Ishikawa (cell line): ENCODE data around the gene INPP4B.

Experiments used
- CEBPB ChIP-seq: IDR thresholded peaks from 2 replicates; pipeline ENCODE4 v1.6.1; 2012
- EP300 ChIP-seq: IDR thresholded peaks from 2 replicates; pipeline ENCODE4 v1.6.1; 2012; ENCODE audit warnings: borderline replicate concordance
- TAF1 ChIP-seq: IDR thresholded peaks from 2 replicates; pipeline ENCODE4 v1.6.1; 2012; ENCODE audit warnings: low read depth, mild to moderate bottlenecking
- TCF12 ChIP-seq: IDR thresholded peaks from 2 replicates; pipeline ENCODE4 v1.6.1; 2012; ENCODE audit warnings: low read depth
- TEAD4 ChIP-seq: IDR thresholded peaks from 2 replicates; pipeline ENCODE4 v1.6.1; 2012
- YY1 ChIP-seq: IDR thresholded peaks from 2 replicates; pipeline ENCODE4 v1.6.1; 2012; ENCODE audit warnings: low read depth
- ZBTB7A ChIP-seq: IDR thresholded peaks from 2 replicates; pipeline ENCODE4 v1.6.1; 2012; ENCODE audit warnings: low read depth
- TF ChIP-seq, protein P1 (sequence below): IDR thresholded peaks from 2 replicates; pipeline ENCODE4 v1.6.1; 2012; ENCODE audit warnings: low read depth, mild to moderate bottlenecking
- TF ChIP-seq, protein P2 (sequence below): IDR thresholded peaks from 2 replicates; pipeline ENCODE4 v1.6.1; 2012

DNA sequence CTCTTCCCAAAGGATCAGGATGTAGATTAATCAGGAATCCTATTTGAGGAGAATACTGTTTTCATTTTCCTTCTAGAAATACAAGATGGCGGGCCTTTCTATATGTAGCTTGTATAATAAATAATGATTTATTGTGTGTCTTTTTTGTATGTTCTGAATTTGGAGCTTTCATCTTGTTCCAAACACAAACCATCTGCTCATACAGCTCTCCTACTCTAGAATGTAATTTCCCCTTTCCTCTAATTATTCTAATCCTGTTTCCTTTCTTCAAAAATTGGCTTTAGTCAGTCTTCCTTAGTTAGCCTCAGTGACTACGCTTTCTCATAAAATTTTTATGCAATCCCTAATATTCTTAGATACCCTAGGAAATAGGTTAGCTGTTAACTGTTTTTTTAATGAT is 422.2 kb downstream of the INPP4B start:
- TF ChIP-seq CEBPB (no peak), YY1 (no peak), TAF1 (no peak), ZBTB7A (no peak), TCF12 (no peak), EP300 (no peak), TEAD4 (no peak)
- TF ChIP-seq, protein P1, sequence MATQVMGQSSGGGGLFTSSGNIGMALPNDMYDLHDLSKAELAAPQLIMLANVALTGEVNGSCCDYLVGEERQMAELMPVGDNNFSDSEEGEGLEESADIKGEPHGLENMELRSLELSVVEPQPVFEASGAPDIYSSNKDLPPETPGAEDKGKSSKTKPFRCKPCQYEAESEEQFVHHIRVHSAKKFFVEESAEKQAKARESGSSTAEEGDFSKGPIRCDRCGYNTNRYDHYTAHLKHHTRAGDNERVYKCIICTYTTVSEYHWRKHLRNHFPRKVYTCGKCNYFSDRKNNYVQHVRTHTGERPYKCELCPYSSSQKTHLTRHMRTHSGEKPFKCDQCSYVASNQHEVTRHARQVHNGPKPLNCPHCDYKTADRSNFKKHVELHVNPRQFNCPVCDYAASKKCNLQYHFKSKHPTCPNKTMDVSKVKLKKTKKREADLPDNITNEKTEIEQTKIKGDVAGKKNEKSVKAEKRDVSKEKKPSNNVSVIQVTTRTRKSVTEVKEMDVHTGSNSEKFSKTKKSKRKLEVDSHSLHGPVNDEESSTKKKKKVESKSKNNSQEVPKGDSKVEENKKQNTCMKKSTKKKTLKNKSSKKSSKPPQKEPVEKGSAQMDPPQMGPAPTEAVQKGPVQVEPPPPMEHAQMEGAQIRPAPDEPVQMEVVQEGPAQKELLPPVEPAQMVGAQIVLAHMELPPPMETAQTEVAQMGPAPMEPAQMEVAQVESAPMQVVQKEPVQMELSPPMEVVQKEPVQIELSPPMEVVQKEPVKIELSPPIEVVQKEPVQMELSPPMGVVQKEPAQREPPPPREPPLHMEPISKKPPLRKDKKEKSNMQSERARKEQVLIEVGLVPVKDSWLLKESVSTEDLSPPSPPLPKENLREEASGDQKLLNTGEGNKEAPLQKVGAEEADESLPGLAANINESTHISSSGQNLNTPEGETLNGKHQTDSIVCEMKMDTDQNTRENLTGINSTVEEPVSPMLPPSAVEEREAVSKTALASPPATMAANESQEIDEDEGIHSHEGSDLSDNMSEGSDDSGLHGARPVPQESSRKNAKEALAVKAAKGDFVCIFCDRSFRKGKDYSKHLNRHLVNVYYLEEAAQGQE, result no peak
- TF ChIP-seq, protein P2, sequence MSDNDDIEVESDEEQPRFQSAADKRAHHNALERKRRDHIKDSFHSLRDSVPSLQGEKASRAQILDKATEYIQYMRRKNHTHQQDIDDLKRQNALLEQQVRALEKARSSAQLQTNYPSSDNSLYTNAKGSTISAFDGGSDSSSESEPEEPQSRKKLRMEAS, result no peak
